Endothelial cell (in vitro differentiated cells): ENCODE data around the gene ABLIM2. TPM values are rescaled to one million over a fixed set of nuclear protein-coding genes. Genes with fewer than 3 reads are reported as not detected.

Experiments used
- DNase-seq: peaks from one replicate; pipeline ENCODE4 v3.0.0; 2021; ENCODE audit warnings: low spot score
- H3K27ac Mint-ChIP-seq: one replicate; pipeline ENCODE4 v1.8.0; 2021; ENCODE audit warnings: mixed read lengths, inconsistent platforms; ENCODE audit not compliant: unreplicated experiment
- H3K27me3 Mint-ChIP-seq: one replicate; pipeline ENCODE4 v1.8.0; 2021; ENCODE audit warnings: mild to moderate bottlenecking, moderate library complexity, mixed read lengths, inconsistent platforms; ENCODE audit not compliant: unreplicated experiment
- H3K36me3 Mint-ChIP-seq: one replicate; pipeline ENCODE4 v1.8.0; 2021; ENCODE audit warnings: mild to moderate bottlenecking, low read depth, mixed read lengths, inconsistent platforms; ENCODE audit not compliant: unreplicated experiment
- H3K4me1 Mint-ChIP-seq: one replicate; pipeline ENCODE4 v1.8.0; 2021; ENCODE audit warnings: mild to moderate bottlenecking, mixed read lengths, inconsistent platforms; ENCODE audit not compliant: unreplicated experiment
- H3K4me3 Mint-ChIP-seq: one replicate; pipeline ENCODE4 v1.8.0; 2021; ENCODE audit warnings: mild to moderate bottlenecking, mixed read lengths, inconsistent platforms; ENCODE audit not compliant: unreplicated experiment
- H3K9me3 Mint-ChIP-seq: one replicate; pipeline ENCODE4 v1.8.0; 2021; ENCODE audit warnings: mixed read lengths, inconsistent platforms; ENCODE audit not compliant: unreplicated experiment
- total RNA-seq: library from RNA; stranded (reverse); fragmentation: NEBNext Ultra II Directional; extraction: Animal tissue kit (Norgen Biotek cat#: 25700); gene quantifications from one replicate; pipeline ENCODE4 v1.2.1, GENCODE V29; 2021; ENCODE audit not compliant: unreplicated experiment
- TF ChIP-seq, protein P1 (sequence below): fragments of 200-600 bp; sonication (generic); IDR thresholded peaks from one replicate; pipeline ENCODE4 v1.5.0; 2021; ENCODE audit warnings: antibody characterized with exemption; ENCODE audit not compliant: unreplicated experiment

ABLIM2 gene
- total RNA-seq, 1 donor from 2014 or later = 0.74 TPM

DNA sequence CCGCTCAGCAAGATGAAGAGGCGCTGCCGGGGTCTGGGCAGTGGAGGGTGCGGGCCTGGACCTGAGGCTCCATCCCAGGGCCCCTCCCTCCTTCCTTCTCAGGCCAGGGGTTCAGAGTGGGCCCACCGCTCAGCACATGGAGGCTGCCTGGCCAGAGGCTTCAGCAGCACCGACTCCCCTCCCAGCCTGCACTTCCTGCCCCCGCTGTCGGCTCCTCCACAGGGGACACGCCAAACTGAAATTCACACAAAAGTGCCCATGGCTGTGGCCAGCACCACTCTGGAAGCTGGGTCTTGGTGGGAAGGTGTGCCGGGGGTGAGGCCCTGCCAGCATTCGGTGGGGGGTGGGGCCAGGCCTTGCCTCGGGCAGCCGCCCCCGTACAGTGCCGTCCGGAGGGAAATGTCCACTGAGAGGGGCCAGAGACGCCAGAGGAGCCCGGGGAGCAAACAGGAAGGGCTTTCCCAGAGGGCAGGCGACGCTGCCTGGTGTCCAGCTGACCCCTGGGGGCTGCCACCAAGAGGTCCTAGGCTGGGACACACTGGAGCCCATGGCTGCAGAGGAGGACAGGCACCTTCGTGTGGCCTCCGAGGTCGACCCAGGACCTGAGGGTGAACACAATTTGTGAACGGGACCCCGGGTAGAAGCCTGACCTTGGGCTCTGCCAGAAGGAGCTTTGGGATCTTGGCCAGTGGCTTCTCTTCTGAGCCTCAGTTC, 134.4 kb downstream of the ABLIM2 start:
- H3K36me3 Mint-ChIP-seq = peaks cover 3% of the 10 kb centered on the region
- no peaks in the 10 kb centered on the region for H3K4me1 Mint-ChIP-seq
- no peak overlapping the region for H3K4me3 Mint-ChIP-seq
- no peaks in the 10 kb centered on the region for H3K9me3 Mint-ChIP-seq
- DNase-seq = no peak
- TF ChIP-seq, protein P1, sequence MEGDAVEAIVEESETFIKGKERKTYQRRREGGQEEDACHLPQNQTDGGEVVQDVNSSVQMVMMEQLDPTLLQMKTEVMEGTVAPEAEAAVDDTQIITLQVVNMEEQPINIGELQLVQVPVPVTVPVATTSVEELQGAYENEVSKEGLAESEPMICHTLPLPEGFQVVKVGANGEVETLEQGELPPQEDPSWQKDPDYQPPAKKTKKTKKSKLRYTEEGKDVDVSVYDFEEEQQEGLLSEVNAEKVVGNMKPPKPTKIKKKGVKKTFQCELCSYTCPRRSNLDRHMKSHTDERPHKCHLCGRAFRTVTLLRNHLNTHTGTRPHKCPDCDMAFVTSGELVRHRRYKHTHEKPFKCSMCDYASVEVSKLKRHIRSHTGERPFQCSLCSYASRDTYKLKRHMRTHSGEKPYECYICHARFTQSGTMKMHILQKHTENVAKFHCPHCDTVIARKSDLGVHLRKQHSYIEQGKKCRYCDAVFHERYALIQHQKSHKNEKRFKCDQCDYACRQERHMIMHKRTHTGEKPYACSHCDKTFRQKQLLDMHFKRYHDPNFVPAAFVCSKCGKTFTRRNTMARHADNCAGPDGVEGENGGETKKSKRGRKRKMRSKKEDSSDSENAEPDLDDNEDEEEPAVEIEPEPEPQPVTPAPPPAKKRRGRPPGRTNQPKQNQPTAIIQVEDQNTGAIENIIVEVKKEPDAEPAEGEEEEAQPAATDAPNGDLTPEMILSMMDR = no peak
- no peak overlapping the region for H3K27ac Mint-ChIP-seq
- H3K27me3 Mint-ChIP-seq = peaks cover 16% of the 10 kb centered on the region

DNA sequence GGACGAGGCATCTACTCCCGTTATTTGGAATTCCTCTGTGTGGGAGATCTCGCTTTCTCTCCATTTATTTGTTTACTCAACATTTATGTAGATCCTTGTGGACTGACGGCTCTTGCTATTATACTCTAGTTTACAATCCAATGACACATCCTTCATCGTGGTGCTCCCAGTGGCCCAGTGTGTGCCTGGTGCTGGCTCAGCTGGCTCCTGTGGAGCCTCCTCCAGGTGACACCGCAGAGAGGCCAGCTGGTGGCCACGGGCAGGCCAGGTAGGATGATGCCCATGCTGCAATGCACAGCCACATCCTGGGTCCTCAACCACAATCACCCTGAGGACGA, 134.9 kb downstream of the ABLIM2 start:
- H3K4me3 Mint-ChIP-seq = no peak overlapping the region
- no peak for DNase-seq
- no peak overlapping the region for H3K27ac Mint-ChIP-seq
- TF ChIP-seq, protein P1 = no peak
- no peaks in the 10 kb centered on the region for H3K9me3 Mint-ChIP-seq
- H3K4me1 Mint-ChIP-seq = no peaks in the 10 kb centered on the region
- H3K27me3 Mint-ChIP-seq = peaks cover 16% of the 10 kb centered on the region
- peaks cover 3% of the 10 kb centered on the region for H3K36me3 Mint-ChIP-seq

DNA sequence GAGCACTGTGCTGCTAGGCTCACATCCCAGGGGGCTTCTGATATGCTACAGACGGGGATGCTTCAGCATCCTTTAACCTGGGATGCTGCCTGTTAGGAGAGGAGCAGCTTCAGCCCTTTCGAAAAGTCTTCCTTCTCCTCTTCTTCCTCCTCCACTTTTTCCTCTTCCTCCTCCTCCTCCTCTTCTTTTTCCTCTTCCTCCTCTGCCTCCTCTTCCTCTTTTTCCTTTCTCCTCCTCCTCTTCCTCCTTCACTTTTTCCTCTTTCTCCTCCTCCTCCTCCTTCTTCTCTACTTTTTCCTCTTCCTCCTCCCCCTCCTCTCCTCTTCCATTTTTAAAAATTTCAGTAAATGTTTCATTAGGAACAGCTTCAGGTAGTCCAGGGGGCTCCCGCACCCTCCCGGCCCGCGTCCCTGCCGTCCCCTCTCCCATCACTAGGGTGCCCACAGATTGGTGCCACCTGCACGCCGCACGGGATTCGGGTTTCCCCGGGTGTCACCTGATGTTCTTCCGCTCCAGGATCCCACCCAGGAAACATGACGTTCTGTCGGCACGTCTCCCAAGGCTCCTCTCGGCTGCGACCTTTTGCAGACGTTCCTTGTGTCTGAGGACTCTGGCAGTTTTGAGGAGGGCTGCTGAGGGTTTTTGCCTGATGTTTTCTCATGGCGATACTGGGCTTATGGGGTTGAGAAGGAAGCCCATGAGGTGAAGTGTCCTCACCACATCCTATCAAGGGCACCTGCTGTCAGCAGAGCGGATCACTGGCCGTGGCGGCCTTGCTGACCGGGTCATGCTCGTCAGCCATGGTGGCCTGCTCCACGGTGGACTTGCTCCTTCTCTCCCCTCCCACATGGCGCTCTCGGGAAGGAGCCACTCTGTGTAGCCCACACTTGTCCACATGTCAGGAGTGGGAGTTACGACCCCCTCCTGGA, 135.6 kb downstream of the ABLIM2 start:
- Mint-ChIP-seq H3K4me3 (no peak overlapping the region), H3K27ac (no peak overlapping the region), H3K4me1 (no peaks in the 10 kb centered on the region), H3K9me3 (no peaks in the 10 kb centered on the region), H3K27me3 (peaks cover 16% of the 10 kb centered on the region), H3K36me3 (no peaks in the 10 kb centered on the region)
- TF ChIP-seq, protein P1 = no peak
- no peak for DNase-seq

DNA sequence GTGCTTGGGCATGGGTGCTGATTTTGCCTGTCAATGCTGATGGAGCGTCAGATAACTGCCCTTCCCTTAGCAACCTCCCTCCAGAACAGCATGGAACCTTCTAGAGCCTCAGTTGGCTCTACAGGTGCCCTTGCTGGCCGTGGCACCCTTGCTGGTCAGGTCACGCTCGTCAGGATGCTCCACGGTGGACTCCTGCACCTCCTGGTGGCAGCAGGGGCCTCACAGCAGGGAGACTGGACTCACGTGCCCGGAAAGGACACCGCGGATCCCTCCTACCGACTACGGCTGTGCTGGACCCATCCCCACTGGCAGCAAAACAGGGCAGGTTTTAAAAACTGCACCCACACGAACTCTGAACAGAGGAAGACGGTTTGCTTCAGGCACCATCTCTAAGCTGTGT, 136.8 kb downstream of the ABLIM2 start:
- no peak overlapping the region for H3K27ac Mint-ChIP-seq
- H3K9me3 Mint-ChIP-seq = no peaks in the 10 kb centered on the region
- H3K36me3 Mint-ChIP-seq = no peaks in the 10 kb centered on the region
- TF ChIP-seq, protein P1 = no peak
- no peaks in the 10 kb centered on the region for H3K4me1 Mint-ChIP-seq
- H3K4me3 Mint-ChIP-seq = no peak overlapping the region
- DNase-seq = no peak
- peaks cover 16% of the 10 kb centered on the region for H3K27me3 Mint-ChIP-seq
